H9 (cell line): ENCODE measurements around the gene CT47A1. TPM values are rescaled to one million over a fixed set of nuclear protein-coding genes. Genes with fewer than 3 reads are reported as not detected.

Experiments used
- total RNA-seq: library from RNA; stranded (reverse); gene quantifications from 2 replicates; pipeline ENCODE4 v1.2.1, GENCODE V29; 2021

Gene CT47A1
- total RNA-seq, 1 experiment from 2014 or later = not detected

Other genes with a start within 250 kb of the CT47A1 start
- not detected in 2 replicates for gene CT47B1, start 109.9 kb downstream of the CT47A1 start, total RNA-seq
- not detected in 2 replicates for gene CT47A11, start 48.6 kb downstream of the CT47A1 start, total RNA-seq
- not detected in 2 replicates for gene CT47A10, start 43.7 kb downstream of the CT47A1 start, total RNA-seq
- gene CT47A9, start 38.9 kb downstream of the CT47A1 start, total RNA-seq = not detected in 2 replicates
- gene CT47A8, start 34.0 kb downstream of the CT47A1 start, total RNA-seq = not detected in 2 replicates
- gene CT47A7, start 29.2 kb downstream of the CT47A1 start, total RNA-seq = not detected in 2 replicates
- gene CT47A6, start 24.3 kb downstream of the CT47A1 start, total RNA-seq = not detected in 2 replicates
- not detected in 2 replicates for gene CT47A5, start 19.4 kb downstream of the CT47A1 start, total RNA-seq
- not detected in 2 replicates for gene CT47A4, start 14.6 kb downstream of the CT47A1 start, total RNA-seq
- not detected in 2 replicates for gene CT47A3, start 9.7 kb downstream of the CT47A1 start, total RNA-seq
- not detected in 2 replicates for gene CT47A2, start 4.8 kb downstream of the CT47A1 start, total RNA-seq
- 0.99 and 1.0 TPM in 2 replicates for gene GLUD2, start 61.9 kb upstream of the CT47A1 start, total RNA-seq